Transverse colon (tissue), 4 donors: Measurements from ENCODE around the gene COL3A1. TPM values are rescaled to one million over a fixed set of nuclear protein-coding genes. Genes with fewer than 3 reads are reported as not detected.
A peak's percentile ranks its signal among the peaks of the same experiment; 100 is the strongest.

Experiments
- DNase-seq: peaks from one replicate; pipeline ENCODE4 v3.0.0-alpha.2; 2019
- H3K27ac ChIP-seq, 4 donors: fragments of 200-600 bp; sonication (generic); 2 replicates each; pipeline ENCODE4 v1.5.1; 2016 to 2018; ENCODE audit warnings: inconsistent platforms in 4 of 4
- H3K27me3 ChIP-seq: fragments of 200-600 bp; sonication (generic); 2 replicates; pipeline ENCODE4 v1.5.1; 2017; ENCODE audit warnings: inconsistent platforms
- H3K36me3 ChIP-seq, 4 donors: fragments of 200-600 bp; sonication (generic); 2 replicates each; pipeline ENCODE4 v1.5.1; 2017 to 2019; ENCODE audit warnings: inconsistent platforms in 4 of 4
- H3K4me1 ChIP-seq, 4 donors: fragments of 200-600 bp; sonication (generic); 2 replicates each; pipeline ENCODE4 v1.5.1; 2017 to 2020; ENCODE audit warnings: inconsistent platforms in 4 of 4
- H3K4me3 ChIP-seq, 4 donors: fragments of 200-600 bp; sonication (generic); 1 replicate in 1 of 4; 2 replicates in 3 of 4; pipeline versions ENCODE4 v1.5.1 to v1.6.1; 2017 to 2019; ENCODE audit warnings: inconsistent platforms in 4 of 4
- H3K9me3 ChIP-seq, 2 donors: fragments of 200-600 bp; sonication (generic); 2 replicates each; pipeline ENCODE4 v1.5.1; 2017 to 2019; ENCODE audit warnings: inconsistent platforms in 2 of 2
- CTCF ChIP-seq, 5 experiments: fragments of 200-600 bp in 3 of 5; fragments of 450-650 bp in 2 of 5; sonication (generic) in 3 of 5; IDR thresholded peaks; 1 replicate in 2 of 5; 2 replicates in 3 of 5; pipeline ENCODE4 v1.5.1; 2016 to 2017; ENCODE audit warnings: antibody characterized with exemption in 5 of 5, inconsistent platforms in 3 of 5, mild to moderate bottlenecking in 2 of 5, moderate library complexity in 1 of 5
- EP300 ChIP-seq: sonication (generic); formaldehyde crosslinking; IDR thresholded peaks from one replicate; pipeline ENCODE4 v1.6.1; 2017; ENCODE audit warnings: antibody characterized with exemption, low read depth
- POLR2A ChIP-seq: fragments of 450-650 bp; IDR thresholded peaks from one replicate; pipeline ENCODE4 v1.6.1; 2016; ENCODE audit warnings: antibody characterized with exemption, mild to moderate bottlenecking, moderate library complexity
- POLR2AphosphoS5 ChIP-seq, 3 donors: sonication (generic); formaldehyde crosslinking; IDR thresholded peaks; one replicate each; pipeline ENCODE4 v1.6.1; 2016; ENCODE audit warnings: antibody characterized with exemption in 3 of 3
- WGBS, 2 donors: methylation state at CpG; one replicate each; pipeline ENCODE4 v1.1.5; 2018; ENCODE audit warnings: low coverage in 1 of 2; 5-methylcytosine and 5-hydroxymethylcytosine counted together
- in situ Hi-C, 4 donors: fragments of 200-750 bp; cut with MboI; loops; one replicate each; pipeline versions ENCODE4 v1.15.0 to v1.15.1; 2017; ENCODE audit warnings: low sequenced_read_pairs in 3 of 4, low pct_ligation_motif_present in 1 of 4, low pct_unique_long_range_greater_than_20kb in 1 of 4
- intact Hi-C: fragments of 100-400 bp; cut with DNase I; formaldehyde crosslinking; loops from one replicate; pipeline ENCODE4 v1.15.1; 2023; ENCODE audit warnings: low total_unique reads
- total RNA-seq, 4 donors: library from RNA; depleted of rRNA; stranded (reverse); fragments of >200 nt; gene quantifications; one replicate each; pipeline ENCODE4 v1.1.0, GENCODE V29; 2016

Gene COL3A1
- total RNA-seq, 4 donors from 2014 or later: 103 to 424 (median 114) TPM

- Histone ChIP-seq H3K27me3 (no peaks in the 10 kb centered on the region), H3K4me1 (no peaks in the 10 kb centered on the region), H3K36me3 (no peaks in the 10 kb centered on the region), H3K9me3 (no peaks in the 10 kb centered on the region), H3K4me3 (no peak overlapping the region), H3K27ac (peak overlapping the region; percentile 19 to 47 (median 40))
- in situ Hi-C loops (no loop called here), intact Hi-C loops (loop anchor here (10.0 kb wide), 1 partner anchor 71 kb away; no protein-coding TSS in a partner anchor)
- TF ChIP-seq POLR2A (no peak), POLR2AphosphoS5 (IDR thresholded peaks at IDR 0.05) (no peak), CTCF (IDR thresholded peaks at IDR 0.05) (no peak), EP300 (no peak)
- WGBS, 2 donors: 63 to 86% methylated on average over 2 of the region's 2 CpGs
- no peak for DNase-seq
Measured at GRCh38 chr2:188965563-188965962, 8.6 kb upstream of the COL3A1 start.

- intact Hi-C loops: loop anchor here (10.0 kb wide), 1 partner anchor 71 kb away; no protein-coding TSS in a partner anchor
- Histone ChIP-seq H3K27me3 (no peaks in the 10 kb centered on the region), H3K27ac (peak overlapping the region; percentile 19 to 47 (median 40)), H3K4me1 (no peaks in the 10 kb centered on the region), H3K9me3 (no peaks in the 10 kb centered on the region), H3K36me3 (no peaks in the 10 kb centered on the region), H3K4me3 (no peak overlapping the region)
- 61 to 68% methylated on average over 4 of the region's 4 CpGs for WGBS, 2 donors
- DNase-seq: no peak
- in situ Hi-C loops: no loop called here
- TF ChIP-seq CTCF (IDR thresholded peaks at IDR 0.05) (no peak), EP300 (no peak), POLR2A (no peak)
Measured at GRCh38 chr2:188966079-188966571, 8.0 kb upstream of the COL3A1 start.

- in situ Hi-C loops: no loop called here
- intact Hi-C loops: loop anchor here (10.0 kb wide), 1 partner anchor 72 kb away; no protein-coding TSS in a partner anchor
- no peak for DNase-seq
Measured at GRCh38 chr2:188966728-188967440, 7.3 kb upstream of the COL3A1 start.

More at GRCh38 chr2:188966728-188967440, 7.3 kb upstream of the COL3A1 start:
- Histone ChIP-seq H3K4me1 (no peaks in the 10 kb centered on the region), H3K4me3 (no peak overlapping the region), H3K27me3 (no peaks in the 10 kb centered on the region), H3K27ac (peak overlapping the region; percentile 5 to 47 (median 40)), H3K9me3 (no peaks in the 10 kb centered on the region), H3K36me3 (no peaks in the 10 kb centered on the region)
- WGBS, 2 donors: 75 to 85% methylated on average over 2 to 3 of the region's 3 CpGs
- TF ChIP-seq POLR2AphosphoS5 (IDR thresholded peaks at IDR 0.05) (no peak), POLR2A (no peak), EP300 (no peak), CTCF (IDR thresholded peaks at IDR 0.05) (no peak)
